CD4-positive, CD25-positive, alpha-beta regulatory T cell (primary cell): ENCODE data around the gene SNX8. TPM values are rescaled to one million over a fixed set of nuclear protein-coding genes. Genes with fewer than 3 reads are reported as not detected.
A peak's percentile ranks its signal among the peaks of the same experiment; 100 is the strongest.
"Not testable (repeated sequence)": the region's sequence is repeated elsewhere in the genome, so short reads cannot be mapped to it uniquely, and the experiment has no call there.

Source experiments
- ATAC-seq, 2 donors: fragments of 150-1000 bp; cut with Tn5 transposase; one replicate each; pipeline ENCODE4 v1.10.0; 2021; ENCODE audit warnings: low read depth in 2 of 2, moderate number of reproducible peaks in 2 of 2, moderate library complexity in 1 of 2
- DNase-seq, 3 donors: peaks; one replicate each; pipeline versions ENCODE4 v3.0.0 to v3.0.0-alpha.2; 2012 to 2022; ENCODE audit warnings: mixed read lengths in 1 of 3
- H3K27ac ChIP-seq: one replicate; pipeline ENCODE4 v1.7.0; 2013; ENCODE audit warnings: mild to moderate bottlenecking, low read length; ENCODE audit not compliant: insufficient read depth, poor library complexity, severe bottlenecking
- H3K27me3 ChIP-seq: one replicate; pipeline ENCODE4 v1.7.0; 2013; ENCODE audit warnings: low read length; ENCODE audit not compliant: control insufficient read depth, insufficient read depth
- H3K36me3 ChIP-seq: one replicate; pipeline ENCODE4 v1.7.0; 2013; ENCODE audit warnings: mild to moderate bottlenecking, low read length, moderate library complexity; ENCODE audit not compliant: control insufficient read depth, insufficient read depth
- H3K4me1 ChIP-seq: 2 replicates; pipeline ENCODE4 v1.7.0; 2013; ENCODE audit warnings: mild to moderate bottlenecking, low read length; ENCODE audit not compliant: insufficient read depth, control insufficient read depth, poor library complexity, severe bottlenecking
- H3K4me3 ChIP-seq: one replicate; pipeline ENCODE4 v1.7.0; 2013; ENCODE audit warnings: low read depth, mild to moderate bottlenecking, low read length, moderate library complexity
- H3K9me3 ChIP-seq, 2 experiments: 1 replicate in 1 of 2; 2 replicates in 1 of 2; pipeline ENCODE4 v1.7.0; 2013; ENCODE audit warnings: low read length in 2 of 2, mild to moderate bottlenecking in 1 of 2, moderate library complexity in 1 of 2; ENCODE audit not compliant: control insufficient read depth in 2 of 2
- H3K27ac Mint-ChIP-seq, 3 donors: one replicate each; pipeline ENCODE4 v1.8.0; 2020 to 2022; ENCODE audit warnings: mild to moderate bottlenecking in 3 of 3, mixed read lengths in 3 of 3, moderate library complexity in 2 of 3
- H3K27me3 Mint-ChIP-seq: one replicate; pipeline ENCODE4 v1.8.0; 2022; ENCODE audit warnings: mild to moderate bottlenecking, mixed read lengths
- H3K36me3 Mint-ChIP-seq: one replicate; pipeline ENCODE4 v1.8.0; 2020; ENCODE audit warnings: mixed read lengths
- H3K4me1 Mint-ChIP-seq, 4 donors: one replicate each; pipeline ENCODE4 v1.8.0; 2020 to 2022; ENCODE audit warnings: mixed read lengths in 4 of 4, mild to moderate bottlenecking in 1 of 4
- H3K4me3 Mint-ChIP-seq, 4 donors: one replicate each; pipeline ENCODE4 v1.8.0; 2020 to 2022; ENCODE audit warnings: mild to moderate bottlenecking in 4 of 4, mixed read lengths in 4 of 4, moderate library complexity in 3 of 4
- H3K9me3 Mint-ChIP-seq, 7 donors: one replicate each; pipeline ENCODE4 v1.8.0; 2020 to 2022; ENCODE audit warnings: mixed read lengths in 7 of 7, mild to moderate bottlenecking in 3 of 7, moderate library complexity in 2 of 7
- polyA plus RNA-seq, 4 donors: library from polyadenylated mRNA; unstranded; fragments of 300-500 nt; fragmentation: Illumina TruSeq; gene quantifications; one replicate each; pipeline ENCODE4 v1.2.3, GENCODE V29; 2021
- total RNA-seq: library from RNA; stranded (reverse); gene quantifications from one replicate; pipeline ENCODE4 v1.2.3, GENCODE V29; 2022

The SNX8 gene
- total and polyA plus RNA-seq, 5 donors from 2014 or later = 5.7 to 14.5 (median 9.5) TPM

GRCh38 chr7:2309889-2310331 is 4.3 kb downstream of the SNX8 start:
- H3K36me3 ChIP-seq = peaks cover 4% of the 10 kb centered on the region
- H3K4me1 Mint-ChIP-seq = peaks cover 0 to 12% (median 9%) of the 10 kb centered on the region in 4 donors
- no peaks in the 10 kb centered on the region for H3K9me3 ChIP-seq
- H3K27ac Mint-ChIP-seq = no peak overlapping the region
- H3K4me3 Mint-ChIP-seq = peak overlapping the region in 1 of 4 donors; percentile 44
- no peak overlapping the region for H3K27ac ChIP-seq
- H3K9me3 Mint-ChIP-seq = peaks cover 0 to 2% (median 0%) of the 10 kb centered on the region in 7 donors
- peaks cover 7% of the 10 kb centered on the region for H3K4me1 ChIP-seq
- DNase-seq (no peak), ATAC-seq (no peak)
- H3K36me3 Mint-ChIP-seq = peaks cover 4% of the 10 kb centered on the region
- H3K4me3 ChIP-seq = no peak overlapping the region
- H3K27me3 ChIP-seq = no peaks in the 10 kb centered on the region
- no peaks in the 10 kb centered on the region for H3K27me3 Mint-ChIP-seq

GRCh38 chr7:2307690-2308107 is 6.5 kb downstream of the SNX8 start:
- Mint-ChIP-seq H3K27ac (peak overlapping the region in 1 of 3 donors; percentile 2), H3K36me3 (peaks cover 4% of the 10 kb centered on the region), H3K4me1 (peaks cover 0 to 8% (median 5%) of the 10 kb centered on the region in 4 donors), H3K9me3 (no peaks in the 10 kb centered on the region), H3K27me3 (no peaks in the 10 kb centered on the region), H3K4me3 (no peak overlapping the region)
- H3K36me3 ChIP-seq = peaks cover 4% of the 10 kb centered on the region
- no peak overlapping the region for H3K4me3 ChIP-seq
- no peaks in the 10 kb centered on the region for H3K4me1 ChIP-seq
- no peaks in the 10 kb centered on the region for H3K27me3 ChIP-seq
- DNase-seq (no peak), ATAC-seq (no peak)
- H3K27ac ChIP-seq = no peak overlapping the region
- no peaks in the 10 kb centered on the region for H3K9me3 ChIP-seq

DNA sequence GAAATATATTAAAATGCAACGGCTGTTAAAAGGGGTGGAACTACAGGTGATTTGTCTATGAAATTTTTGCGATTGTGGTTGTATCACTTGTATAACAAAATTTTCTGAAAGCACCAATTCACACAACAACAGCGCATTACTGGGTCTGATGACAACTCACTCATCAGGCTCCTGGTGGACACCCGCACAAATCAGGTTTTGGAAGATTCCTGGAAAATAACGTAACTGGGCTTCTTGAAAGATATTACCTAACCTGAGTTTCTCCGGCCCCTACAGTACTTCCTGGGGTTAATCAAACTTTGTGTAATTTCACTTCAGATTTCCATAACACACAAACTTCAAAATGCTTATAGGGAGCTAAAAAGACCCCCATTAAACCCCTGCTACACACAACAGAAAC is 7.6 kb downstream of the SNX8 start:
- H3K36me3 Mint-ChIP-seq = no peaks in the 10 kb centered on the region
- Histone ChIP-seq H3K27ac (no peak overlapping the region), H3K4me3 (no peak overlapping the region), H3K4me1 (no peaks in the 10 kb centered on the region), H3K36me3 (peaks cover 4% of the 10 kb centered on the region), H3K27me3 (no peaks in the 10 kb centered on the region), H3K9me3 (no peaks in the 10 kb centered on the region)
- no peak overlapping the region for H3K27ac Mint-ChIP-seq
- no peak overlapping the region for H3K4me3 Mint-ChIP-seq
- ATAC-seq = no peak
- H3K4me1 Mint-ChIP-seq = peaks cover 0 to 1% (median under 1%) of the 10 kb centered on the region in 4 donors
- no peaks in the 10 kb centered on the region for H3K27me3 Mint-ChIP-seq
- no peaks in the 10 kb centered on the region for H3K9me3 Mint-ChIP-seq
- DNase-seq = no peak

DNA sequence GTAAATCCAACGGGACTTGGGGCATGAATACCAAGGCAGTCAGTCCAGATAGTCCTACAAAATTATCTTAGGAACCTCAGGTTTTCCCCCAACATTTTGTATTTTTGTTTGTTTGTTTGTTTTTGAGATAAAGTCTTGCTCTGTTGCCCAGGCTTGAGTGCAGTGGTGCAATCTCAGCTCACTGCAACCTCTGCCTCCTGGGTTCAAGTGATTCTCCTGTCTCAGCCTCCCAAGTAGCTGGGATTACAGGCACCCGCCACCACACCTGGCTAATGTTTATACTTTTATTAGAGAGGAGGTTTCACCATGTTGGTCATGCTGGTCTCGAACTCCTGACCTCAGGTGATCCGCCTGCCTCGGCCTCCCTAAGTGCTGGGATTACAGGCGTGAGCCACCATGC is 9.0 kb downstream of the SNX8 start:
- not testable (repeated sequence) for H3K27ac ChIP-seq, H3K36me3 ChIP-seq, H3K27me3 ChIP-seq

GRCh38 chr7:2303520-2303919 is 10.7 kb downstream of the SNX8 start:
- not testable (repeated sequence) for H3K9me3 Mint-ChIP-seq, H3K27me3 Mint-ChIP-seq, ATAC-seq, H3K27ac ChIP-seq, H3K27me3 ChIP-seq, H3K4me1 ChIP-seq, H3K4me3 ChIP-seq, H3K9me3 ChIP-seq, H3K4me3 Mint-ChIP-seq, H3K36me3 ChIP-seq, H3K27ac Mint-ChIP-seq, H3K36me3 Mint-ChIP-seq, DNase-seq
- peaks cover 3 to 15% (median 6%) of the 10 kb centered on the region in 4 donors for H3K4me1 Mint-ChIP-seq

More for the DNA sequence above, 9.0 kb downstream of the SNX8 start:
- H3K27me3 Mint-ChIP-seq, ATAC-seq, H3K9me3 ChIP-seq, H3K4me1 Mint-ChIP-seq, H3K27ac Mint-ChIP-seq, H3K4me3 ChIP-seq, DNase-seq, H3K9me3 Mint-ChIP-seq, H3K4me3 Mint-ChIP-seq, H3K4me1 ChIP-seq, H3K36me3 Mint-ChIP-seq: not testable (repeated sequence)

- H3K9me3 ChIP-seq, H3K9me3 Mint-ChIP-seq, ATAC-seq, H3K4me1 ChIP-seq, H3K36me3 ChIP-seq, H3K27ac Mint-ChIP-seq, H3K36me3 Mint-ChIP-seq, H3K4me3 ChIP-seq, H3K27ac ChIP-seq, H3K4me3 Mint-ChIP-seq, H3K27me3 ChIP-seq, DNase-seq, H3K27me3 Mint-ChIP-seq: not testable (repeated sequence)
- peaks cover 3 to 15% (median 6%) of the 10 kb centered on the region in 4 donors for H3K4me1 Mint-ChIP-seq
Observed at GRCh38 chr7:2302743-2303397, 11.4 kb downstream of the SNX8 start.

DNA sequence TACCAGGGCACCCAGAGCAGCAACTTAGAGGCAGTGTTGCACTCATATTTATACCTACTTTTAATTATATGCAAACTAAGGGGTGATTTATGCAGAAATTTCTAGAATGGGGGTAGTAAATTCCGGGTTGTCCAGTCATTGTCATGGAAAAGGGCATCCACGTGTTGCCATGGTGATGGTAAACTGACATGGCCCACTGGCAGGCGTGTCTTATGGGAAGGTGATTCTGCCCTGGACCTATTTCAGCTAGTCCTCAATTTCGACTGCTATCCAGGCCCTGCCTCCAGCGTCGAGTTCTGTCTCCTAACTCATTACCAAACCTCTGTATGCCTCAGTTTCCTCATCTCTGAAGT is 12.8 kb downstream of the SNX8 start:
- no peak overlapping the region for H3K4me3 Mint-ChIP-seq
- DNase-seq (no peak), ATAC-seq (no peak)
- H3K27ac Mint-ChIP-seq = no peak overlapping the region
- H3K9me3 Mint-ChIP-seq = no peaks in the 10 kb centered on the region
- H3K4me1 Mint-ChIP-seq = peaks cover 5 to 15% (median 8%) of the 10 kb centered on the region in 4 donors
- H3K27me3 Mint-ChIP-seq = no peaks in the 10 kb centered on the region
- Histone ChIP-seq H3K36me3 (no peaks in the 10 kb centered on the region), H3K4me3 (no peak overlapping the region), H3K4me1 (peaks cover 4% of the 10 kb centered on the region), H3K27ac (no peak overlapping the region), H3K27me3 (no peaks in the 10 kb centered on the region), H3K9me3 (no peaks in the 10 kb centered on the region)
- no peaks in the 10 kb centered on the region for H3K36me3 Mint-ChIP-seq

DNA sequence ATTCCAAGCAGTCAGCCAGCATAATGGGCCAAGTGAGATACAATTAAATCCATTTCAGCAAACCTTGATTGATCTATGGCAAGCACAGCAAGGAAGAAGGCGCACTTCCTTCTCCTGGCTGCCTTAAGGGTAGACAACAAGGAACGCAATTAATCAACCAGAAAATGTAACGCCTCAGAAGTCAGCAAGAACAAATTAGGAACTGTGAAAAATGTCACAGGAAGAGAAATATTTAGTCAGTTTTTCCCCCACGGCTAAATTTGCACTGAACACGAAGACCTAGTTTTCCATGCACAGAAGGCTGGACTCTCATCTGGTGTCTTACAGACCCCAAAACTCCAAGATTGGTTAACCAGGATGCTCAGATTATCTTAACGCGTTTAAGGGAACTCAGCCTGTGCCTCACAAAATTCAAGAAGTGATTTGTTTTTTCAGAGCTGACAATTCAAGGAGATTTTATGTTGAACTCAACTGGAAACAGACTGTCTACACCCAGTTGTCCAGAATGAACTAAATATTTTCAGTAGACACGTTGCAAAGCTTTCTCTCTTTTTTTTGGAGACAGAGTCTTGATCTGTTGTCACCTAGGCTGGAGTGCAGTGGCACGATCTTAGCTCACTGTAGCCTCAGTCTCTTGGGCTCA is 14.2 kb downstream of the SNX8 start:
- Mint-ChIP-seq H3K27me3 (no peaks in the 10 kb centered on the region), H3K4me1 (peaks cover 5 to 15% (median 8%) of the 10 kb centered on the region in 4 donors), H3K27ac (peak overlapping the region in 1 of 3 donors; percentile 42), H3K9me3 (no peaks in the 10 kb centered on the region), H3K36me3 (peaks cover 4% of the 10 kb centered on the region), H3K4me3 (no peak overlapping the region)
- Histone ChIP-seq H3K4me3 (no peak overlapping the region), H3K4me1 (peaks cover 4% of the 10 kb centered on the region), H3K27me3 (no peaks in the 10 kb centered on the region), H3K36me3 (no peaks in the 10 kb centered on the region), H3K9me3 (no peaks in the 10 kb centered on the region), H3K27ac (no peak overlapping the region)
- no peak for DNase-seq
- no peak for ATAC-seq
